Kidney glomerular epithelial cell (primary cell): Measurements from ENCODE around the gene TEX13D.
"Not testable (repeated sequence)": the region's sequence is repeated elsewhere in the genome, so short reads cannot be mapped to it uniquely, and the experiment has no call there.

Experiments
- DNase-seq: peaks from one replicate; lab custom pipeline; 2025; lab: John Stamatoyannopoulos, UW

TEX13D gene

GRCh38 chrX:124332481-124333424 is at the start of gene TEX13D:
Gene TEX13D (plus strand): TSS chrX:124332660. CDS start chrX:124332918, 258 bp downstream.
- DNase-seq: no peak

- DNase-seq: no peak
These were observed 43.0 kb upstream of the TEX13D start for GRCh38 chrX:124289443-124289842.

GRCh38 chrX:124293810-124294209 is 38.6 kb upstream of the TEX13D start:
- DNase-seq: no peak

- DNase-seq: not testable (repeated sequence)
These were observed 33.1 kb upstream of the TEX13D start for GRCh38 chrX:124299323-124299722.

- DNase-seq: no peak
These were observed 32.1 kb upstream of the TEX13D start for GRCh38 chrX:124300405-124300804.

GRCh38 chrX:124307253-124307907 is 25.1 kb upstream of the TEX13D start:
- DNase-seq: no peak

- DNase-seq: no peak
These were observed 6.7 kb upstream of the TEX13D start for GRCh38 chrX:124325732-124326131.

GRCh38 chrX:124328765-124329164 is 3.7 kb upstream of the TEX13D start:
- no peak for DNase-seq

GRCh38 chrX:124333862-124334261 is 1.4 kb downstream of the TEX13D start:
- DNase-seq: no peak

- not testable (repeated sequence) for DNase-seq
These were observed 2.1 kb downstream of the TEX13D start for GRCh38 chrX:124334555-124334954.

- DNase-seq: no peak
These were observed 3.1 kb downstream of the TEX13D start for GRCh38 chrX:124335598-124335997.

GRCh38 chrX:124337916-124338315 is 5.5 kb downstream of the TEX13D start:
- no peak for DNase-seq

- no peak for DNase-seq
These were observed 6.5 kb downstream of the TEX13D start for GRCh38 chrX:124338733-124339514.

GRCh38 chrX:124341396-124342132 is 9.1 kb downstream of the TEX13D start:
- DNase-seq: no peak

- no peak for DNase-seq
These were observed 9.9 kb downstream of the TEX13D start for GRCh38 chrX:124342174-124342867.

- no peak for DNase-seq
These were observed 10.6 kb downstream of the TEX13D start for GRCh38 chrX:124343016-124343415.

- no peak for DNase-seq
These were observed 11.8 kb downstream of the TEX13D start for GRCh38 chrX:124344246-124344645.

- no peak for DNase-seq
These were observed 13.8 kb downstream of the TEX13D start, which contains the start of gene SH2D1A for GRCh38 chrX:124346117-124346876. Gene SH2D1A (plus strand): TSS chrX:124346563. CDS start chrX:124346643, 80 bp downstream.

GRCh38 chrX:124346877-124347241 is 14.4 kb downstream of the TEX13D start:
- DNase-seq: no peak

- no peak for DNase-seq
These were observed 14.8 kb downstream of the TEX13D start for GRCh38 chrX:124347242-124347641.
